IPS-NIHi7 (cell line): ENCODE measurements around the gene GSX1.
"Not testable (repeated sequence)": the region's sequence is repeated elsewhere in the genome, so short reads cannot be mapped to it uniquely, and the experiment has no call there.

Experiments
- DNase-seq: peaks from one replicate; pipeline ENCODE4 v3.0.0; 2012; ENCODE audit warnings: mixed read lengths; ENCODE audit errors: extremely low spot score

GSX1 gene

GRCh38 chr13:27792393-27793218 lies at the start of gene GSX1:
Gene GSX1 (plus strand): TSS chr13:27792483. CDS start chr13:27792691, 208 bp downstream.
- DNase-seq, result peak; percentile 81

GRCh38 chr13:27744801-27745200 lies 47.5 kb upstream of the GSX1 start:
- DNase-seq, result peak; percentile 35

DNA sequence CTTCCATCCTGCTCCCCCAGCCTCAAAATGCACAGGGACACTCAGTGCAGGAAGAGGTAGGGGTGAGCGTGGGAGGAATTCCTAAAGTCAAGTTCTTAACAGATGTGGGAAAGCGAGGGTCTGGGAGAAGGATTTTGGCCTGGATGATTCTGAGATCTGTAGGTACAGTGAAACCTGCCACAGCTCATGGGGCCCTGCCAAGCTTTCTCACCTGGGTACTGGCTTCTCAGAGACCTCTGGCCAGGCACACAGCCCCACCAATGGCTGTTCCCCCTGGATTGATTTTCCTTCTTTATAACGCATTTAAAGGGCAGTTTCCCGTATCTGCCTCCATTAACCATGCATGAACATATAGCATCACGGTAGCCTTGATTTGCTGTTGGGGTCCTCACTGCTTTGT lies 47.0 kb upstream of the GSX1 start:
- DNase-seq, result no peak

DNA sequence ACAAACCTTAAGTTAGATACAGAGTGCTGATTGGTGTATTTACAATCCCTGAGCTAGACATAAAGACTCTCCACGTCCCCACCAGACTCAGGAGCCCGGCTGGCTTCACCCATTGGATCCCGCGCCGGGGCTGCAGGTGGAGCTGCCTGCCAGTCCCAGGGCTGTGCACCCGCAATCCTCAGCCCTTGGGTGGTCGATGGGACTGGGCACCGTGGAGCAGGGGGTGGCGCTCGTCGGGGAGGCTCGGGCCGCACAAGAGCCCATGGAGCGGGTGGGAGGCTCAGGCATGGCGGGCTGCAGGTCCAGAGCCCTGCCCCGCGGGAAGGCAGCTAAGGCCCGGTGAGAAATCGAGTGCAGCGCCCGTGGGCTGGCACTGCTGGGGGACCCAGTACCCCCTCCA lies 44.1 kb upstream of the GSX1 start:
- not testable (repeated sequence) for DNase-seq

GRCh38 chr13:27751953-27752532 lies 40.2 kb upstream of the GSX1 start:
- no peak for DNase-seq

- peak; percentile 36 for DNase-seq
Measured at GRCh38 chr13:27765650-27766049, 26.6 kb upstream of the GSX1 start.

GRCh38 chr13:27770809-27771208 lies 21.5 kb upstream of the GSX1 start:
- DNase-seq, result peak; percentile 69

GRCh38 chr13:27772651-27773425 lies 19.4 kb upstream of the GSX1 start:
- DNase-seq, result no peak

DNA sequence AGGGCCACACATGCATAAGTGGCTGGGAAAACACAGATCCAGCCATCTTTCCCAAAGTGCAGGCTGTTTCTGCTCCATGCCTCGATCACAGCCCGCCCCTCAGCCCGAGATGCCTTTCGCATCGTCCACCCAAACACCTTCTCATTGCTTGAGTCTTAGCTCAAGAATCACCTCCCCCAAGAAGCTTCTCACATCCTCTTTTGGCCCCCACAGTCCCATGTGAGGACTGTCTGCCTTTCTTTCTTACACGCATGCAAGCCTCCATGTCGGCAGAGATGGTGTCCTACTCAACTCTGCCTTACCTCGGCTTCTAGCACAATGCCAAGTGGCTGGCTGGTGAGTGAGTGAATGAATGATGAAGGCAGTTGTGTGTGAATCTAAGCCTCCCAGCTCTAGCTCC lies 18.1 kb upstream of the GSX1 start:
- DNase-seq, result no peak

DNA sequence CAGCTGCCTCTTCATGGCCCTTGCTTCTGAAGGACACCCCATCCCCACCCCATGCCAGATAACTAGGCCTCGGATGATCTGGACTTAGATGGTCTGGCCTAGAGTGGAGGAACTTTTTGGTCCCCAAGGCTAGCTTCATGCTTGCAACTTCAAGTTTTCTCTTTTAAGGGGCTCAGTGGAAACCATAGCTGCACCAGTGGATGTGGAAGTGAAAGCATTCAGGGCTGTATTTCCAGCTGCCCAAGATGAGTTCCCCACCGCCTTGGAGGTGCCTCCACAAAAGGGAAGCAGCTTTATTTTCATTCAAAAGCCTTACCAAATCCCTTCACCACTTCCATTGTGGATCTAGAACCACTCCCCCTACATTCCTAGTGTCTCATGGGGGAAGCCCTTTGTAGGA lies 17.6 kb upstream of the GSX1 start:
- no peak for DNase-seq

DNA sequence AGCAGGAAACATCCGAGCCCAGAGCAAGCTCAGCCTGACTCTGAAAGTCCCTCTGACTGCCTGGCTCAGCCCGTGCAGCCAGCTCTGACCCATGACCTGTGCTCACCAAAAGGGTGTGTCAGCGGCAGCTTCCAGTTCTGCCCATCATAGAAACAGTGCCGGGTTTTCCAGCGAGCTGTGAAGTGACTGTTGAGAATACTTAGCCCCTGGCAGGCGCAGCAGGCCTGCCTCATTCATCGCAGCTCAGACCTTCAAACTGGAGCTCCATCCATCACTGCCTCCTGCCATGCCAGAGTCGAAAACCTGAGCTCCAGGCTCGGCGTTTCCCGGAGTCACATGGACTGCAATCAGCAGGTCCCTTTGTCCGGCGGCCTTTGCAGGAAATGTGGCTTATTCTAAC lies 16.3 kb upstream of the GSX1 start:
- DNase-seq, result no peak

DNA sequence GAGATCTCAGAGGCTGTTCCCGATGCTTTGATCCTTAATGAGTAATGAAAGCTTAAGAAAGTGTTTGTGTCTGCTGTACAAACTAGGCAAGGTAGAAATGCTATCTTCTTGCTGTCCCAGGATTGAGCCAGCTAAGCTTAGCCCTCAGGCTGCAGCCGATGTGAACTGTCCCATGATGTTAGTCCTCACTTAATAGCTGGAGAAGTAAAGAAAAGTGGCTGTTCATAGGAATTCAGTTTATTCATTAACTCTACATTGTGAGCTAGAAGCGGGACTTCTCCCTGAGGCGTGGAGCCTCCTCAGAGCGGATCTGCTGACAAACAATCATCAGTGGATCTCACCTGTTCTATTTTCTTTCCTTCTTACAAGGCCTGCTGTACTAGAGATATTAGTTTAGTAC lies 10.1 kb upstream of the GSX1 start:
- DNase-seq, result no peak

GRCh38 chr13:27783111-27783510 lies 9.2 kb upstream of the GSX1 start:
- peak; percentile 69 for DNase-seq

- DNase-seq, result no peak
Measured at GRCh38 chr13:27788271-27788670, 4.0 kb upstream of the GSX1 start.

DNA sequence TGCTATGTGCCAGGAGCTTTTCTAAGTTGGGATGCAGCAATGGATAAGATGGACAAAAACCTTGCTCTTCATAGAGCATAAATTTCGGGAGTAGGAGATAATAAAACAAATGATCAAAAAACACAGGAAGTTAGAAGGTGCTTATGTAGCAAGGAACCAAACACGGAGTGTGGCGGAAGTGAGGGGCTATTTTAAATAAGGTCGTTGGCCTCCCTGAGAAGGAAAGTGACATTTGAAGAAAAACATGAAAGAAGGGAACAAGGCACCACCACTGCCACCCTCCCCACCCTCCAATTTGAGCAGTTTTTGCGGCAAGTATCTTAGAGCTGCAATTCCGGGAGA lies 3.2 kb upstream of the GSX1 start:
- DNase-seq, result no peak

- DNase-seq, result no peak
Measured at GRCh38 chr13:27789495-27790303, 2.6 kb upstream of the GSX1 start.

DNA sequence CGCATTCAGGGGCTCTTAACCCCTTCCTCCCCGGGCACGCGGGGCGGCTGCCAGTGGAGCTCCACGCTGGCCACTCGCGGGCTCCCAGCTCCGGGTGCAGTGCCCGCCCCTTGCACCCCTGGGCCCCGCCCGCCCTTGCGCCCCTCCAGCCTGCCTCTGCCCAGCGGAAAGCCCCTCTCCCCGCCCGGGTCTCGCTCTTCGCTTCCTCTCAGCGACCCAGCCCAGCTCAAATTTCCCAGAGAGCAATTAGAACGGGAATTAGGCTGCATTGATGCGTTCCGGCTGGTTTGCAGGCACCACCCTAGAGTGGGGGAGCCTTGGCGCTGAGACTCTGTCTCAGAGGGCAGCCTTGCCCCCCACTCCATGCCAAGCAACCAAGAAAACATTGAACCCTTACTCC lies 1.8 kb upstream of the GSX1 start:
- no peak for DNase-seq

- no peak for DNase-seq
Measured at GRCh38 chr13:27791146-27791900, 960 bp upstream of the GSX1 start.

- no peak for DNase-seq
Measured at GRCh38 chr13:27791901-27792392, 336 bp upstream of the GSX1 start.

DNA sequence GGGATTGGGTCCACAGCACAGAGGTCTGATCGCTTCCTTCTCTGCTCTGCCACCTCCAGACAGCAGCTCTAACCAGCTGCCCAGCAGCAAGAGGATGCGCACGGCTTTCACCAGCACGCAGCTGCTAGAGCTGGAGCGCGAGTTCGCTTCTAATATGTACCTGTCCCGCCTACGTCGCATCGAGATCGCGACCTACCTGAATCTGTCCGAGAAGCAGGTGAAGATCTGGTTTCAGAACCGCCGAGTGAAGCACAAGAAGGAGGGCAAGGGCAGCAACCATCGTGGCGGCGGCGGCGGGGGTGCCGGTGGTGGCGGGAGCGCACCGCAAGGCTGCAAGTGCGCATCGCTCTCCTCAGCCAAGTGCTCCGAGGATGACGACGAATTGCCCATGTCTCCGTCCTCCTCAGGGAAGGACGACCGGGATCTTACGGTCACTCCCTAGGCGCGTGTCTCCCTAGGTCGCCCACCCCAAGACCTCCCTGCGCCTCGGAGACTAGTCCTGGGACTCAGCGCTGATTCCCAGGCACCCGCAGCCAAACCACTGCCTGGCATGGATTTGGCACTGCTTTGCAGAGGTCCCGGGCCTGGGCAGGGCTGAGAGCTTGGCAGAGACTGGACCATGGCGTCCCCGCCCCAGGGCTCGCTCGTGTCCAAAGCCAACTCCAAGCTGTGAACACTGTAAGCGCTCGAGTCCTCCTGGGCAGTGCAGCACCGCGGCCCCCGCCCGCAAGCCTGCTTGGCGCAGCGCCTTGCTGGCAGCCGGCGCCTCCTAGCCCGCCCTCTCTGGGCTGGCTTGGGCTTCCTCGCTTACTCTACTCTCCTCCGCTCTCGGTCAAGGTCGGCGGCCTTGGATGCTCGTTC lies 1.5 kb downstream of the GSX1 start:
- DNase-seq, result no peak
